Muscle of back (tissue), 13 donors: ENCODE measurements around the gene NDUFA9. TPM values are rescaled to one million over a fixed set of nuclear protein-coding genes. Genes with fewer than 3 reads are reported as not detected.

Experiments used
- DNase-seq, 3 donors: peaks; one replicate each; pipeline versions ENCODE4 v3.0.0 to v3.0.0-alpha.2; 2013
- long read RNA-seq, 9 donors: transcript quantifications; one replicate each; lab custom pipeline, GENCODE V29; 2026
- polyA plus RNA-seq, 10 donors: library from polyadenylated mRNA; unstranded; fragments of 120-200 nt; gene quantifications; one replicate each; pipeline ENCODE4 v1.2.1, GENCODE V29; 2013; ENCODE audit not compliant: insufficient read length in 10 of 10

Gene NDUFA9
- polyA plus RNA-seq, result 10 to 100 TPM; 63.3 to 88.2 (median 79.3) TPM
- long read RNA-seq, donor 1, full-length matches to known transcripts, result 21 of 26 reads
- long read RNA-seq, donor 1, partial matches to known transcripts, result 5 of 26 reads
- long read RNA-seq, donor 1, other reads (novel, unspliced or antisense), result 0 of 26 reads
- long read RNA-seq, donor 2, full-length matches to known transcripts, result 16 of 16 reads
- long read RNA-seq, donor 2, partial matches to known transcripts, result 0 of 16 reads
- long read RNA-seq, donor 2, other reads (novel, unspliced or antisense), result 0 of 16 reads
- long read RNA-seq, donor 3, result 0 reads
- long read RNA-seq, donor 4, full-length matches to known transcripts, result 17 of 22 reads
- long read RNA-seq, donor 4, partial matches to known transcripts, result 5 of 22 reads
- long read RNA-seq, donor 4, other reads (novel, unspliced or antisense), result 0 of 22 reads
- long read RNA-seq, donor 5, full-length matches to known transcripts, result 26 of 26 reads
- long read RNA-seq, donor 5, partial matches to known transcripts, result 0 of 26 reads
- long read RNA-seq, donor 5, other reads (novel, unspliced or antisense), result 0 of 26 reads
- long read RNA-seq, donor 6, full-length matches to known transcripts, result 31 of 41 reads
- long read RNA-seq, donor 6, partial matches to known transcripts, result 10 of 41 reads
- long read RNA-seq, donor 6, other reads (novel, unspliced or antisense), result 0 of 41 reads
- long read RNA-seq, donor 7, full-length matches to known transcripts, result 21 of 21 reads
- long read RNA-seq, donor 7, partial matches to known transcripts, result 0 of 21 reads
- long read RNA-seq, donor 7, other reads (novel, unspliced or antisense), result 0 of 21 reads
- long read RNA-seq, donor 8, full-length matches to known transcripts, result 15 of 15 reads
- long read RNA-seq, donor 8, partial matches to known transcripts, result 0 of 15 reads
- long read RNA-seq, donor 8, other reads (novel, unspliced or antisense), result 0 of 15 reads
- long read RNA-seq, donor 9, full-length matches to known transcripts, result 1 of 1 reads
- long read RNA-seq, donor 9, partial matches to known transcripts, result 0 of 1 reads
- long read RNA-seq, donor 9, other reads (novel, unspliced or antisense), result 0 of 1 reads

DNA sequence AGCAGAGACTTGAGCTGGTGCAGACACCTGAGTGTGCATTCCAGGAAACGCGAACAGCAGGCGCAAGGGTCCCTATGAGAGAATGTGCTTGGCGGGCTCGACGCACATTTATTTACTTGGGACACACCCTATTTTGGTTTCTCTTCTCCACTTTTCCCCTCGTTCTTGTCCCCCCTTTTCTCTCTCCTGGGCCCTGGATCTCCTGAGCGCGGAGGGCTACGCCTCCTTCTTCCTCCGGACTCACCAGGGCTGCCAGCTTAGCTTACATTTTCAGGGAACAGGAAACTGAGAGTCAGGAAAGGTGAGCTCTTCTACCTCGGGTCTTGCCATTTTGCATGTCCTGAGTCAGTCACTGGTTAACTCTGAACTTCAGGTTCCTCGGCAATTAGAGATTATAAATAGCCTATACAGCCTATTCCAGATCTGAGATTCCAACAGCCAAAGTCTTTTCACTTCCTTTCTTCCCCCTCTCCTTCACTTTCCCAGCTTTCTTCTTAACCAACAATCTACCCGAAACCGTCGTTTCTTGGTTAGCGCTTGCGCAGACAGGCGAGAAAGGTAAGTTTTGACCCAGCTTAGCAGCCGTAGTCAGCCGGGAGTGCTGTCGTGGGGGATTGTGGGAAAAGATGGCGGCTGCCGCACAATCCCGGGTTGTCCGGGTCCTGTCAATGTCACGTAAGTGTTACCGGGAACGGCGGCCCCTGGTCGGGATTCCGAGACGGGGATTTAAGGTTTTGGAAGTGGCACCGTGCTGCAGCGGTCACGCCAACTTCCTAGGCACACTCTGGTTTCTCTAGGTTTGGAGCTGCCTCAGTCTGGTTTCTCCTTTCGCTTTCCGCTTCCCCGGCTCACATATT, at the start of gene NDUFA9, which contains the start of gene AKAP3:
Gene NDUFA9, plus strand, starts transcription at position 614 of the 857 bp plus-strand sequence. Its CDS starts 13 bp downstream, at position 627.
Gene AKAP3, minus strand, starts transcription at position 551 of the 857 bp plus-strand sequence. CDS start 10,855 bp downstream, outside the sequence.
- DNase-seq, result peak; percentile 86 to 96 (median 87)

DNA sequence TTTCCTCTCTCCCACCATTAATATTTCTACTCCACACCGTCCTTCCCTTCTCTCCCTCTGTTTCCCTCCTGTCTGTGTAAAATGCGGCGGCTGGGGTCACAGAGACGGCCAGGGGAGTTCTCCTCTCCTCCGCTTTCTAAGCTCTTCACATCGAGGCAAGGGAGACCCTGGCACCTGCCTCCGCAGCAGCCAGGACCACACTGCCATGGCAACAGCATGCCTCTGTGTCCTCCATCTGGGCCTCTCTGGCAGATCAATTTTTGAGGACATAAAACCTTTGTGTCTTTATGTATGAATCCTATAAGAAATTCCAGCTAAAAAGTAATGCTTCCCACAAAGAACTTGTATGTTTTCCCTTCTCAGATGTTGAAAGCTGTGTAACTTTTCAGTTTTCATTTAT, 45.5 kb upstream of the NDUFA9 start:
- DNase-seq, result no peak

DNA sequence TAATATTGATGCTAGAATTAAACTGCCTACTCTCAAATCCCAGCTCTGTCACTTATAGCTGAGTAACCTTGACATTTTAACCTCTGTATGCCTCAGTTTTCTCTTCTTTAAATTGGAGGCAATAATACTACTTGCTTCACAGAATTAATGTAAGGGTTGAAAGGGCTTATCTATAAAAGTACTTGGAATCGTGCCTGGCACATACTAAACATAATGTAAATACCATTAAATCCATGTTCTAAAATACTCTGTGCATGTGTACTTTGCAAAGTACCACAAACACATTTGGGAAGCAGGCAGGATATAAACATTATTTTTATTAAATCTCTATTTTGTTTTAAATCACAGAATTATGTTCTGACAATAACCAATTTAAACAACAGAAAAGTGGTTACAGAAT, 45.0 kb upstream of the NDUFA9 start:
- no peak for DNase-seq

DNA sequence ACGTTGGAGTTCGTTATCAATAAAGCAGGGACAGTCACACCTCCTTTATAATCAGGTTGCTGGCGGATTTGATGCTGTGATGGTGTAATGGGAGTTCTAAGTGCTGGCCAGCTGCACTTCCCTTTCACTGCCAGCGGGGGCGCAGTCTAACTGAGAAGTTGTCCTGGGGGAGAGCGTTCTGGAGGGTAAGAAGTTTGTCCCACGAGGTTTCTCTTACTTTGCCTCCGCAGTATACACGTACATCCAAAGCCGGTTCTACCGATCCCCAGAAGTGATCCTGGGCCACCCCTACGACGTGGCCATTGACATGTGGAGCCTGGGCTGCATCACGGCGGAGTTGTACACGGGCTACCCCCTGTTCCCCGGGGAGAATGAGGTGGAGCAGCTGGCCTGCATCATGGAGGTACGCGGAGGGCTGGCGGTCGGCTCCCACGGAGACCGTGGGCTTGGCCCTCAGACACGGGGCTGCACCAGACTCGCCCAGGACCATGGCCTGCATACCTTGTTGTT, 44.2 kb upstream of the NDUFA9 start:
- peak; percentile 65 to 82 (median 80) for DNase-seq

DNA sequence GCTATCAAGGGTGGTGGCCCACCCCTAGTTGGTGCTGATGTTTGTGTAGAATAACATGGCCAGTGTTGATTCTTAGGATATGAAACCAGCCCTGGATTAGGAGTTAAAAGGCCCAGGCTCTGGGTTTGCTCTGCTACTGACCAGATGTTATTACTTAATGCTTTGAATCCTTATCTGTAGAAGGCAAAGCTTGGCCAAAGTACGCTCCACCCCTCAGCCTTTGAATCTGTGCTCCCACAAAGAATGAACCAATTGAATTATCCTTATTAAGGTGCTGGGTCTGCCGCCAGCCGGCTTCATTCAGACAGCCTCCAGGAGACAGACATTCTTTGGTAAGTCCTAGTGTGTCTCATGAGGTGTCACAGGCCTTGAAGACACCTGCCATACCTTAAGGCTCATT, 41.9 kb upstream of the NDUFA9 start:
- no peak for DNase-seq

DNA sequence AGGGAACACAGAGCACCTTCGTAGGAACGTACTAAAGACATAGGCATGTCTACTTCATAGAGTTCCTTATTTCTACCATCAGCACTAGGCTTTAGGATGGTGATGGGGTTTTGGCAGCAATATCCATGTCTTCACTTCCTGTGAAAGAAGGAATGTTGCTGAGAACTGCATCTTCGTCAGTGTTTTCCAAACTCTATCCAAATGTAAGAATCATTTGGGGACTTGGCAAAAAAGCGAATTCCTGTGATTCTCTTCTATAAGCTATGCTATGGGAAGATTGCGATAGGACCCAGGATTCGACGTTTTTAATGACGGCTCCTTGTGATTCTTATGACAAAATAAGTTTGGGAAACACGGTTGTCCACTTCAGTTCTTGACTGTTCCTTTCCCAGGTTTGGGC, 39.8 kb upstream of the NDUFA9 start:
- no peak for DNase-seq

DNA sequence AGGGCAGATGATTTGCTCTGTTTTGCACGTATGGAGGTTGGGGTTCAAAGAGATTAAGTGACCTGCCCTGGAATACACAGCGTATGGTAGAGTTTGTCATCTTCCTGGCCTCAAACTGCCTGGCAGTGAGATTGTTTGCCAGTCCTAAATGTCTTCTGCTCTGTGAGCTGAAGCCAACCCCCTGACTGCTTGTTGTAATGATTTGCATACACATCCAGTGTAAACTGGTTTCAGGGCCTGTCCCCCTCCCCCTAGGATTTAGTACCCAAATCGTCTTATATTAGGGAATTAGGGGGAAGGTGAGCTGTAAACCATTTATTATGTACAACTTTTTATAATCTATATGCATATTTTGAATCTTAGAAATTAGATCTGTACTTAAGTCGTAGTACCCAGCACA, 38.4 kb upstream of the NDUFA9 start:
- DNase-seq, result no peak

DNA sequence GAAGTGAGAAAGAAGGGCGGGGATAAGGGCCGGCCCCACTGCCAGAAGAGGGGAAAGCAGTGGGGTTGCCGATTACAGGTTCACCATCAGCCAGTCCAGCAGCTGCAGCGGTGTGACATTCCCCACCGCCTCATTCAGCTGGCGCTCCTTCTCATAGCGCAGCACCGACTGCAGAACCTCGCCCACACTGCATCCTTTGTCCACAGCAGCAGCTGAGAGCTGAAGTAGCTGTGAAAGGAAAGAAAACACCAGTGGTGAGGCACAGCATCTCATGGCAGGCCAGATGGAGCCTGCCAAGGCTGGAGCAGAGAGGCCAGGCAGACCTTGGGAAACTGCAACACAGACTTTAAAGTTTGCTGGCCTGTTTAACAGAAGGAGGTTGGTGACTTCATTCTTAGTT, 33.2 kb upstream of the NDUFA9 start:
- peak in 1 of 3 donors; percentile 3 for DNase-seq

DNA sequence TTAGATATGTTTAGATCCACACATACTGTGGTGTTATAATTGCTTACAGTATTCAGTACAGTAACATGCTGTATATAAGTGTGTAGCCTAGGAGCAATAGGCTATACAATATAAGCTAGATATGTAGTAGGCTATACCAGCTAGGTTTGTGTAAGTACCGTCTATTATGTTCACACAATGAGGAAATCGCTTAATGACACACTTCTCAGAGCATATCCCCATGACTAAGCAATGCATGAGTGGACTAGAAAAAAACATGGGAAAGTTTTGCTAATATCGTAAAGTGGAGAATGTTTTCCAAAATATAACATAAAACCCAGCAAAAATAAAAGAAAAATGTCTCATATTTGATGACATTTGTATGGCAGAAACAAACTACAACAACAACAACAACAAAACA, 27.4 kb upstream of the NDUFA9 start:
- DNase-seq, result no peak

DNA sequence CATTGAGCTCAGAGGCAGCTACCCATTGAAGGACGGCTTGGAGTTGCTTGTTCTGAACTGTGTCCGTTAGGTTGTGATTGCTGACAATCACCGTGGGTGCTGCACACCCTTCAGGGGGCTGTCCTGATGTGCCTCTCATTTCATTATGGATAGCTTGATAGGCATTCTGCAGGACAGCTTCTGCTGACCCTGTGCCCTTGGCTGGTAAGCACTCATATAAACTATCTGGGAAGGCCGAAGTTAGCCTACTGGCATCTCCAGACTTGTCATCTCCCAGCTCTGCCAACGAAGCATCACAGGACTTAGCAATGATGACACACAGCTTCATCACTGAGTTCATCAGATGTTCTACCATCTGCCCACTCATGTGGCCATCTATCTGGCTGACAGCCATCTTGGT, 22.4 kb upstream of the NDUFA9 start:
- no peak for DNase-seq

DNA sequence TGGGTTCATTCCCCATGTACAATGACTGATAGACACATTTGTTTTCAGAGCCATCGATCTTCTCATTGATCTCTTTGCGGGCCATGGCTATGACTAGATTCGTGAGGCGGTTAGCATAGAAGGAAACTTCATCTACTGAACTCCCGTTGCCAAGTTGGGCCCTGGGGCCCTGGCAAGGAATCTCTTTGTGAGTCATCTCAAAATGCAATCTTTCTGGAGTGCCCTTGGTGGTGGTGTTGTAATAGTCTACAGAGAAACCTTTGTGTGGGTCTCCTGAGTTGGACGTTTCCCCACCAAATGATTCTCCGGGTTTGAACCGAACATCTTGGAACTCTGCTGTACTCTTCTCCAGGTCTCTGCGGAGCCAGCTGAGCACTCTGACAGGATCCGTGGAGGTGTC, 20.5 kb upstream of the NDUFA9 start:
- DNase-seq, result no peak

DNA sequence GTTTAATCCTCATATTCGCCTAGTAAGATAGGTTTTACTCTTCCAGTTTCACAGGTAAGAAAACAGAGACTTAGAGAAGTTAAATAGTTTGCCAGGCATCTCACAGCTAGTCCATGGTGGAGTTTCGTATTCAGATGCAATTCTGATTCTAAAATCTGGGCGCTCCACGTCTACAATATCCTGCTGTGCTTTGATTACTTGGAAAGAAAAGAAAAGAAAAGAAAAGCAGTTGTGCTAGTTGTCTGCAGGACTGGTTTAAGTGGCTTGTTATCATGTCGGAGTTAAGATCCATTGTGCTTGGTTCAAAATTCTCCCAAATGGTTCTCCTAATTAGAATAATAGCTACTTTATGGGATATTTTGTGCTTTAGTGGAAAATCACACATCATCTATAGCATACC, 18.7 kb upstream of the NDUFA9 start:
- no peak for DNase-seq

DNA sequence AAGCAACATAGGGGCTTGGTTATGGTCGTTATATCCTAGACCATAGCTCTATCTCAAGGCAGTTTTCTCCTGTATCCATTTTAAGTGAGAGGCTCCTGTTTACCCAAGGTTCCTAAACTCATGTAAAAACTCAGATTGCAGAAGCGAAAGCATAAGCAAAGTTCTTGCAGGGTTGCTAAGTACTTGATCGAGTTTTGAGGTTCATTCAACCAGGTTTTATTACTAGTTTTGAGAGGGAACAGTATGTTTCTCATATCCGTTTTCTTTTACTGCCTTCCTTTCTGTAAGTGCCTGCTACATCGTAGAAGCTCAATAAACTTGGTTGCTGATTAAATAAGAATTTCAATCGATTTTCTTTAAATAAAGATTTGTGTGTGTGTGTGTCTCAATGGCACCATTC, 5.2 kb upstream of the NDUFA9 start:
- DNase-seq, result no peak

DNA sequence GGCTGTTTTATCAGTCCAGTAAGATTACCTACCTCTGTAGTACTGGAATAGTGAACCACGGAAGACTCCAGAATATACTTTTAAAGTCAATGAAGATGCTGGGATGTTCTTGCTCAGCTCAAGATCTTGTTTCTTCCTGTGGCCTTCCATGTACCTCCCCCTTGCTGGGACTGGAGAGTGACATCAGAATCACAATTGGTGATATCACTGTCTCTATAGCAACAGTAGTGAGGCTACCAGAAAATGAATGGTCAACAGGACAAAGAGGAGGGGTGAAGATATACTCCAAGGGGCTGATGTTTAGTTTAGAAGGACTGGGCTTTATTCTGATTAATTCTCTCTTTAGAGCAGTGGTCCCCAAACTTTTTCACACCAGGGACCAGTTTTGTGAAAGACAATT, 3.9 kb upstream of the NDUFA9 start:
- DNase-seq, result no peak

DNA sequence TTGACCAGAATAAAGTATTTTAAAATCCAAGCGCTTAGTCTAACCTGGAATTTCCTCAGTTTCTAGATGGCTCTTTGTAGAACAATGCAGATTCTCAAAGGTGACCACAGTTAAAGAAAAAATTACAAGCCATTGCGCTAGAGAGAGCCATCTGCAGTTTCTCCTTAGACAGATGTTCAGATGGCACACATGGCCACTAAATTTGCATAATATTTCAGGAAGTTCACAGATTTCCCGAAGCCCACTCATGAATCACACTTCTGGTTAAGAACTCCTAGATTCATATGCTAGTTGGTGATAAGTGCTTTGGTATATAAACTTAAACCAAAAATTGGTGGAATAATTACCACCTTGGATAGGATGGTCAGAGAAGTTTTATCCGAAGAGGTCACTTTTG, 812 bp upstream of the NDUFA9 start:
- no peak for DNase-seq

DNA sequence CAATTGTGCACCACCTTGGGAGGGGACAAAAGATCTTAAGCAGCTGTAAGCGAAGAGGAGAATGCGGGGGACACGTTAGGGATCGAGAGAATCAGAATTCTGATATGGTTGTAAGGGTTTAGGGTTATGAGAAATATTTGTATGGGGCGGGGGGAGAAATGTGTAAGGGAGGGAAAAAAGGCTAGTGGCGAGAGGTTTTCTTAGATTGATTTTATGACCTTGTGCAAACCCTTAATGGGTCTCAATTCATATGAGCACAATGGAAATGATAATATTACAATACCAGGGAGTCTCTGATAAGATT, 396 bp downstream of the NDUFA9 start:
- no peak for DNase-seq

DNA sequence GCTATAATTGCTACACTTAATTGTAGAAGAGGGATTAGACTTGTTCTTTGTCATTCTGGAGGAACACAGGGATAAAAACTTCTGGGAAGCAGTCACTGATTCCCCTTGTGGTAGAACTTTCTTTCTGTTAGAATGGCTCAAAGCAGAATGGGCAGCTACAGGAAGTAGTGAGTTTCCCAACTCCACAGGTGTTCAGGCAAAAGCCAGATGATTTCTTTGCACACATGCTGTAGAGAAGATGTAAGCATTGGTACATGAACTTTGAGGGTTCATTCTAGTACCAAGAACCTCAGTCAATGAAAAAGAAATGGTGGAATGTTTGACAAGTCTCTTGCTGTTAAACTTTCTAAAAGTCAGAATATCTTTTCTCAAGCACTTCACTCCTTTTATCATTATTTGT, 4.3 kb downstream of the NDUFA9 start:
- no peak for DNase-seq

DNA sequence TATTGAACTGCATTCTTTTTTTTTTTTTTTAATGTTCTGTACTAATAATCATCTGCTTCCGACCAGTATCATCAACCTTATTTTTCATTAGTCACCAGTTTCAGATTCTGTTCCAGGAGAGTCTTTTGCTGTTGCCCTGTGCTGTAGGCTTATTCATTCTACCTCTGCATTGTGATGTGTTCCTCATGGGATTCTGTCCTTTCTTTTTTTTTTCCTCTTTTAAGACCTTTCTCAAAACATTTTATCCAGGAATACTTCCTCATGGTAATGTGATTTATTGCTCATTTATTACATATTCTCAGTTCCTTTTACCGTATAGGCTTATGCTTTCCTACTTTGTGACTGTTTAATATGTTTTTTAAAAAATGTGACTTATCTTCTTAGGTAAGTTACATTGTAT, 4.8 kb downstream of the NDUFA9 start:
- DNase-seq, result no peak

DNA sequence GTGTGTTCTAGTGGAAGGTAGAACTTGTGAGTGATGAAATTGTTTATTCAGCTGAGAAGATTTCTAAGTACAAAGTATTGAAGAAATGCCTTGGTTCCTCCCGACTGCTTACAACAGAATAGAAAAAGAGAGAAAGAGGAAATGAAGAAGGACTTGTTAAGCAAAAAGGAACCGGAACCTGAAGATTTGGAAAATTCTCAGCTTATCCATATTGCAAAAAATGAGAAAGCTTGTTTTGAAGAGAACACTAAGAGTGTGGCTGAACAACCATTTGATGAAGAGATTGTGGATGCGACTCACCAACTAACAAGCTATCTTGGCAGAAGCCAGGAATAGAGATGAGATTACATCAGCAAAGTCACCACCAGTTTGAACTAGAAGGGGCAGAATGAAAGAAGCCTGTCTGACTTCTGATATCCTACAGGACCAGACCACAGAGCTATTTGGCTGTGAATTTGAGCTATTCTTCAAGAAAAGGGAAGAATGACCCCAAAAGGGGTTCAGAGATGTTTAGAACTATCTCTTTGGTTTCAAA, 15.1 kb downstream of the NDUFA9 start:
- DNase-seq, result peak in 1 of 3 donors; percentile 82

DNA sequence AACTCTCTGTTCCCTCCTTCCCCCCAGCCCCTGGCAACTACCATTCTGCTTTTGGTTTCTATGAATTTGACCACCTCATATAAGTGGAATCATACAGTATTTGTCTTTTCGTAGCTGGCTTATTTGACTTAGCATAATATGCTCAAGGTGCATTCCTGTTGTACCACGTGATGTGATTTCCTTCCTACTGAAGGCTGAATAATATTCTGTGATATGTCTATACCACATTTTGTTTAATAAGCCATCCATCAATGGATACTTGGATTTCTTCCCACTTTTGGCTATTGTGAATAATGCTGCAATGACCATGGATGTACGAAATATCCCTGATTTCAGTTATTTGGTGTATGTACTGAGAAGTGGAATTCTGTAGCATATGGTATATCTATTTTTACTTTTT, 16.3 kb downstream of the NDUFA9 start:
- DNase-seq, result no peak

DNA sequence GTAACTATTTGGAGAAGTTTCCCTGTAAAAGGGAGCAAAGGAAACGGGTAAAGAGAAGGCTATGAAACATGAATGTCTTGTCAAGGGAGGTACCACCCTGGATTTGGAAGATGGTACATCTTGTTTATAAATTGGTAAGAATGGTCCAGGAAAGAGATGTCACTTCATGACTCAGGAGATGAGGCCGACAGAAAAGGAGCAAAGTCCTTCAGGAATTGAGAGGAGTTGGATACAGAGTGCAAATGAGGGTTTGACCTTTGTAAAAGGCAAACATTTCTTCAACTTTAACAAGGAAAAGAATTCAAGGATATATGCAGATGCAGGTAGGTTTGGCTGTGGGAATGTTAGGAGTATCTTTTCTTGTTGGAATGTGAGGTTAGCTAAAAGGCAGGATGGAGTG, 30.8 kb downstream of the NDUFA9 start:
- no peak for DNase-seq
